Mucosa of descending colon (tissue), 3 donors: ENCODE data around the gene ASAP3. TPM values are rescaled to one million over a fixed set of nuclear protein-coding genes. Genes with fewer than 3 reads are reported as not detected.
"Not testable (repeated sequence)": the region's sequence is repeated elsewhere in the genome, so short reads cannot be mapped to it uniquely, and the experiment has no call there.

Experiments used
- ATAC-seq: fragments of 200-7000 bp; cut with Tn5 transposase; one replicate; pipeline ENCODE4 v1.9.1; 2020; ENCODE audit warnings: mild to moderate bottlenecking, moderate library complexity
- DNase-seq, 3 donors: peaks; one replicate each; pipeline ENCODE4 v3.0.0-alpha.2; 2020
- H3K36me3 ChIP-seq: fragments of 200-600 bp; one replicate; pipeline ENCODE4 v1.8.0; 2021; ENCODE audit warnings: low read depth, mild to moderate bottlenecking
- H3K4me1 ChIP-seq: fragments of 200-600 bp; one replicate; pipeline ENCODE4 v1.8.0; 2021; ENCODE audit warnings: low read depth, mild to moderate bottlenecking
- H3K4me3 ChIP-seq: fragments of 200-600 bp; one replicate; pipeline ENCODE4 v1.8.0; 2021; ENCODE audit warnings: mild to moderate bottlenecking
- H3K9me3 ChIP-seq: fragments of 200-600 bp; one replicate; pipeline ENCODE4 v1.8.0; 2021; ENCODE audit warnings: mild to moderate bottlenecking
- intact Hi-C, 2 donors: fragments of 100-400 bp; cut with DNase I in 1 of 2; cut with micrococcal nuclease in 1 of 2; formaldehyde crosslinking; loops; one replicate each; pipeline versions ENCODE4 v1.11.0 to v1.11.1; 2022; cut with DNase I, micrococcal nuclease
- total RNA-seq, 3 donors: library from RNA; stranded (reverse); fragmentation: NEBNext Ultra II Directional in 2 of 3; extraction: Animal tissue kit (Norgen Biotek cat#: 25700) in 2 of 3; gene quantifications; one replicate each; pipeline versions ENCODE4 v1.2.1 to v1.2.4, GENCODE V29; 2021 to 2023
- TF ChIP-seq, protein P1 (sequence below): fragments of 200-600 bp; IDR thresholded peaks from one replicate; pipeline ENCODE4 v1.8.0; 2022; ENCODE audit warnings: antibody characterized with exemption, mild to moderate bottlenecking
- donor health status: DM: no; HTN: no; CAD: no; lungs with moderate emphysema.
- donor health status: DM: no; HTN: no; CAD: no.
- donor health status: DM: no; HTN: yes; CAD: no.

Gene ASAP3
- total RNA-seq, 3 donors from 2014 or later: 31.2 to 38.8 (median 37.8) TPM

DNA sequence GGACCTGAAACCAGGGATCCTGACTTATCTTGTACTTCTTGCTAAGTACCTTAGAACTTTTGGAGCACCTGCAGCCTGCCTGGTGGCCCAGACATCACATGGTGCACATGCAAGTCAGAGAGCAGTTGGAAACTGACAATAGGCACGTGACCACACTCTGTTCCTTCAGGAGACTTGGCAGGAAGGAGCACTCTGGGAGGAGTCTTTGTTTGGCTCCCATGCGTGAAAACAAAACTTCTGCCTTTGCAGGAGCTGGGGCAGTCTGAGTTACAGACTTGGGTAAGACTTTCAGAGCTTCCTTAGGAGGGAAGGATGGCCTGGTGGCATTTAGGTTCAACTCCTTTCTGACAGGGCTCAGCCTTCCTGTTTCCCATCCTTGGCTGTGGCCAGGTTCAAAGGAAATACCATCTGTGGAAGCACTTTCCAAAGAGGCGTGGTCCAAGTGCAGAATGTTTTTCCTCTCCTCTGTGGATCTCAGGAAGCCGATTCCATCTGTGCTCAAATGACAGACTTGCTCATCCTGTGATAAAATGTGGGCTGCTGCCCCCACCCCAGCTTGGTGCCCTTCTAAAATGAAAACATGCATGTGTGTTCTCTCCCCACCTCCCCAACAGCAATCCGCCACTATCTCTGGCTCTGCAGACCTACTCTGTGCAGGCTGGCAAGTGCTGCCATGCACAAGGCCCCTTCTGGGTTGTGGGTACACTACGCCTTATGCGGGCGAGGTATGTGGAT is 100.2 kb downstream of the ASAP3 start:
- TF ChIP-seq, protein P1, sequence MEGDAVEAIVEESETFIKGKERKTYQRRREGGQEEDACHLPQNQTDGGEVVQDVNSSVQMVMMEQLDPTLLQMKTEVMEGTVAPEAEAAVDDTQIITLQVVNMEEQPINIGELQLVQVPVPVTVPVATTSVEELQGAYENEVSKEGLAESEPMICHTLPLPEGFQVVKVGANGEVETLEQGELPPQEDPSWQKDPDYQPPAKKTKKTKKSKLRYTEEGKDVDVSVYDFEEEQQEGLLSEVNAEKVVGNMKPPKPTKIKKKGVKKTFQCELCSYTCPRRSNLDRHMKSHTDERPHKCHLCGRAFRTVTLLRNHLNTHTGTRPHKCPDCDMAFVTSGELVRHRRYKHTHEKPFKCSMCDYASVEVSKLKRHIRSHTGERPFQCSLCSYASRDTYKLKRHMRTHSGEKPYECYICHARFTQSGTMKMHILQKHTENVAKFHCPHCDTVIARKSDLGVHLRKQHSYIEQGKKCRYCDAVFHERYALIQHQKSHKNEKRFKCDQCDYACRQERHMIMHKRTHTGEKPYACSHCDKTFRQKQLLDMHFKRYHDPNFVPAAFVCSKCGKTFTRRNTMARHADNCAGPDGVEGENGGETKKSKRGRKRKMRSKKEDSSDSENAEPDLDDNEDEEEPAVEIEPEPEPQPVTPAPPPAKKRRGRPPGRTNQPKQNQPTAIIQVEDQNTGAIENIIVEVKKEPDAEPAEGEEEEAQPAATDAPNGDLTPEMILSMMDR: no peak
- intact Hi-C loops: no loop called here

DNA sequence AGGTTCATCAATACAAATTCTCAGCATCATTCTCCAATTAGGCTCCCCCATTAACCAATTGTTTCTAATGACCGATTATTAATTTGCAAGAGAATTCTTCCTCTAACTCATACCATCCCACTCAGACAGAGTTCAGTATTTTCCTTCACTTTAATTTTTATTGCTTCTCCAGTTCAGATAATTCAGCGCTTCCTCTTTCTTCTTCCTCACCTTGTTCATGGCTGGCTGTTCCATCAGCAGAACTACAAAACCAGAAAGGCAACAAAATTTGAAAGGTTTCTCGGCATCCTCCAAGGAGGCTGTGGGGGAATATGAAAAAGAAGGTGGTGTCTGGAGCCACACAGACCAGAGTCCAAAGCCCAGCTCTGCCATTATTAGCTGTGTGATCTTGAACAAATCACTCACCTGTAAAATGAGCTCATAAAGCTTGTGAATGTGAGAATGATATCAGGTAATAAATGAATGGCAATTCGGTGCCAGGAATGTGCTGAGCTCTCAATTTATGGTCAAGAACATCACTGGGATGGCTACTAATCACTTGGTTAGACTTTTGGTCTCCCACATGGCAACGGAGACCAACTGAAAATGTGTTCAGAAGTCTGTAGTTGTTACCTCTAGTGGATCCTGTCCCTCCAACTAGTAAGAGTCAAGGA is 102.6 kb downstream of the ASAP3 start:
- H3K4me3 ChIP-seq: no peak overlapping the region
- peaks cover 12% of the 10 kb centered on the region for H3K4me1 ChIP-seq
- no peaks in the 10 kb centered on the region for H3K36me3 ChIP-seq
- TF ChIP-seq, protein P1: no peak
- no peaks in the 10 kb centered on the region for H3K9me3 ChIP-seq
- ATAC-seq (no peak), DNase-seq (no peak)
- intact Hi-C loops: no loop called here

More for the DNA sequence above, 100.2 kb downstream of the ASAP3 start:
- H3K4me3 ChIP-seq: no peak overlapping the region
- H3K4me1 ChIP-seq: peaks cover 2% of the 10 kb centered on the region
- H3K9me3 ChIP-seq: no peaks in the 10 kb centered on the region
- no peaks in the 10 kb centered on the region for H3K36me3 ChIP-seq
- ATAC-seq (no peak), DNase-seq (no peak)

DNA sequence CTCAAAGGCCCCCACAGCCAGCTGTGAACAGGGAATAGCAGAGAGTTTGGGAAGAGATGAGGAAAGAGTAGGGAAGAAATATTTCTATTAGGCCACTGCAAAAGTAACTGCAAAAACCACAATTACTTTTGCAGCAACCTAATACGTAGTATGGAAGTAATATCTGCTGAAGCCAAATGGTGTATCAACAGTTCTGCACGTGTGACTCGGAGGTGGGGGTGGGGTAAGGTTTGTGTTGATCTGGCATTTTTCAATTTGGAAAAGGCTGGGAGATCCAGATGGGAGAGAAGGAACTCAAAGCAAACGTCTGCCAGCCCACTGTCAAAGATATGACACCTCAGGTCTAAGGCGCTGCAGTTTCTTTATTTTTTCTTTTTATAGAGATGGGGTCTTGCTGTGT is 103.3 kb downstream of the ASAP3 start:
- Histone ChIP-seq H3K4me1 (peaks cover 12% of the 10 kb centered on the region), H3K36me3 (no peaks in the 10 kb centered on the region), H3K9me3 (no peaks in the 10 kb centered on the region), H3K4me3 (no peak overlapping the region)
- TF ChIP-seq, protein P1: no peak
- no peak for ATAC-seq
- DNase-seq: no peak
- intact Hi-C loops: no loop called here

DNA sequence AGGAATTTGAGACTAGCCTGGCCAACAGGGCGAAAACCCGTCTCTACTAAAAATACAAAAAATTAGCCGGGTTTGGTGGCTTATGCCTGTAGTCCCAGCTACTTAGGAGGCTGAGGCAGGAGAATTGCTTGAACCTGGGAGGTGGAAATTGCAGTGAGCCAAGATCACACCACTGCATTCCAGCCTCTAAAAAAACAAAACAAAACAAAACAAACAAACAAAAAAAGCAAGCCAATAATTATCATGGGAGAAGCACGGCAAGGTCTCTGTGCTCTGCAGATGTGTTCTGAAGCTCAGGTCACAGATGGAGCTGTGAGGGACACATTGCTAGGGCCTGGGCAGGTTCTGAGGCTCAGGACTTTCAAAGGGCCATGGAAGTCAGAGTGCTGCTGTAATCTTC is 103.7 kb downstream of the ASAP3 start:
- DNase-seq, intact Hi-C loops, ATAC-seq, H3K4me3 ChIP-seq, H3K36me3 ChIP-seq, H3K9me3 ChIP-seq: not testable (repeated sequence)
- H3K4me1 ChIP-seq: peaks cover 12% of the 10 kb centered on the region

Other genes with a start within 250 kb of the ASAP3 start
- 100 to 1,000 TPM in 1 of 3 donors, 10 to 100 TPM in 2; 84.0 to 108 (median 96.6) TPM for gene HNRNPR, start 139.9 kb downstream of the ASAP3 start, total RNA-seq
- 10 to 100 TPM; 10.1 to 15.2 (median 11.4) TPM for gene ZNF436, start 114.3 kb downstream of the ASAP3 start, total RNA-seq
- 100 to 1,000 TPM in 2 of 3 donors, 10 to 100 TPM in 1; 95.7 to 200 (median 125) TPM for gene TCEA3, start 59.4 kb downstream of the ASAP3 start, total RNA-seq
- 10 to 100 TPM in 2 of 3 donors, 1 to 10 TPM in 1; 8.6 to 18.0 (median 14.5) TPM for gene E2F2, start 47.1 kb upstream of the ASAP3 start, total RNA-seq
- gene ID3, start 75.3 kb upstream of the ASAP3 start, total RNA-seq: 100 to 1,000 TPM in 2 of 3 donors, 10 to 100 TPM in 1; 83.0 to 316 (median 121) TPM
- gene RPL11, start 207.6 kb upstream of the ASAP3 start, total RNA-seq: 100 to 1,000 TPM; 729 to 882 (median 820) TPM